Activated T-cell treated with anti-CD3 and anti-CD28 coated beads, Interleukin-2, amount 50 U/mL, for 4 hours (primary cell): ENCODE data around the gene PLCB1. TPM values are rescaled to one million over a fixed set of nuclear protein-coding genes. Genes with fewer than 3 reads are reported as not detected.

Experiments used
- ATAC-seq, 2 donors: fragments of 200-7000 bp; cut with Tn5 transposase; one replicate each; pipeline ENCODE4 v1.10.0; 2021
- DNase-seq: peaks from one replicate; pipeline ENCODE4 v3.0.0-alpha.2; 2020
- H3K27me3 Mint-ChIP-seq: one replicate; pipeline ENCODE4 v1.8.0; 2021; ENCODE audit warnings: low read depth, mixed read lengths
- H3K36me3 Mint-ChIP-seq: one replicate; pipeline ENCODE4 v1.8.0; 2022; ENCODE audit warnings: mixed read lengths; ENCODE audit not compliant: insufficient read depth
- H3K4me1 Mint-ChIP-seq: one replicate; pipeline ENCODE4 v1.8.0; 2021; ENCODE audit warnings: low read depth, mixed read lengths
- H3K4me3 Mint-ChIP-seq: one replicate; pipeline ENCODE4 v1.8.0; 2021; ENCODE audit warnings: mild to moderate bottlenecking, moderate library complexity, mixed read lengths
- H3K9me3 Mint-ChIP-seq: one replicate; pipeline ENCODE4 v1.8.0; 2021; ENCODE audit warnings: mixed read lengths
- total RNA-seq, 3 donors: library from RNA; stranded (reverse); gene quantifications; one replicate each; pipeline ENCODE4 v1.2.1, GENCODE V29; 2021

Gene PLCB1
- total RNA-seq, 3 donors from 2014 or later, result 0.91 to 6.0 (median 2.8) TPM

- Mint-ChIP-seq H3K4me3 (no peak overlapping the region), H3K9me3 (no peaks in the 10 kb centered on the region), H3K36me3 (peaks cover 2% of the 10 kb centered on the region), H3K27me3 (no peaks in the 10 kb centered on the region), H3K4me1 (no peaks in the 10 kb centered on the region)
- DNase-seq (no peak), ATAC-seq (no peak)
Observed at GRCh38 chr20:8646716-8647115, 514.6 kb downstream of the PLCB1 start.

- H3K27me3 Mint-ChIP-seq, result no peaks in the 10 kb centered on the region
- no peaks in the 10 kb centered on the region for H3K4me1 Mint-ChIP-seq
- ATAC-seq (no peak), DNase-seq (no peak)
- H3K4me3 Mint-ChIP-seq, result no peak overlapping the region
- H3K36me3 Mint-ChIP-seq, result peaks cover 2% of the 10 kb centered on the region
- H3K9me3 Mint-ChIP-seq, result no peaks in the 10 kb centered on the region
Observed at GRCh38 chr20:8647961-8648441, 515.9 kb downstream of the PLCB1 start.

DNA sequence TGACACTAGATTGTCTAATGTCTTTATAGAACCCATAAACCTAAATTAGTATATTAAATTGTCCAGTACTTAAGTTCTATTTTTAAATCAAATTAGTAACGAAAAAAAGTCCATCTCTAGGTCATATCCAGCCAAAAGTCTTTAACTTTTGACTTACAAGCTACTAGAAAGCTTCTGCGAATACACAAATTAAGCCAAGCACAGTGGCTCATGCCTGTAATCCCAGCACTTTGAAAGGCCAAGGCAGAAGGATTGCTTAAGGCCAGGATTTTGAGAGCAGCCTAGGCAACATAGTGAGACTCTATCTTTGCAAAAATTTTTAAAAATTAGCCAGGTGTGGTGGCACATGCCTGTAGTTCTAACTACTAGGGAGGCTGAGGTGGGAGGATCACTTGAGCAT lies 516.4 kb downstream of the PLCB1 start:
- ATAC-seq, result no peak

DNA sequence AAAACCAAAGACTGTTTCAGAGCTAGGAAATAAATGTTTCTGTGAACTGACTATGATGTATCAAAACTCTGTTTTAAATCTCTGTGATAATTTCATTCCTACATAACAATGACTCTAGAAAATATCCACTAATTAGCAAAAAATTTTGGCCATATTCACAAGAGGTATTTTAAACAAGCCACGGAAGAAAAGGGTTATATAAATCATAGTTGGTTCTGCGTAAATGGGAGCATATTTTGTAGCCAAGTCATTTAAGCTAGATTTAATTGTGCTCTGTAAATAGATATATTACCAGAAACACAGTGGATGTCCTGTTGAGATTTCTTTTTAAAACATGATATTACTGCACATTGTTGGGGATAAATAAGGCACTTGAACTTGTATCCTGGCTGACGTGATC lies 520.3 kb downstream of the PLCB1 start:
- no peaks in the 10 kb centered on the region for H3K9me3 Mint-ChIP-seq
- peaks cover 2% of the 10 kb centered on the region for H3K36me3 Mint-ChIP-seq
- H3K4me3 Mint-ChIP-seq, result no peak overlapping the region
- ATAC-seq (no peak), DNase-seq (no peak)
- no peaks in the 10 kb centered on the region for H3K4me1 Mint-ChIP-seq
- no peaks in the 10 kb centered on the region for H3K27me3 Mint-ChIP-seq

More for the DNA sequence above, 516.4 kb downstream of the PLCB1 start:
- H3K4me3 Mint-ChIP-seq, result no peak overlapping the region
- peaks cover 2% of the 10 kb centered on the region for H3K36me3 Mint-ChIP-seq
- H3K9me3 Mint-ChIP-seq, result no peaks in the 10 kb centered on the region
- no peaks in the 10 kb centered on the region for H3K4me1 Mint-ChIP-seq
- no peaks in the 10 kb centered on the region for H3K27me3 Mint-ChIP-seq
- no peak for DNase-seq

- H3K4me3 Mint-ChIP-seq, result no peak overlapping the region
- ATAC-seq (no peak), DNase-seq (no peak)
- no peaks in the 10 kb centered on the region for H3K9me3 Mint-ChIP-seq
- no peaks in the 10 kb centered on the region for H3K36me3 Mint-ChIP-seq
- H3K4me1 Mint-ChIP-seq, result no peaks in the 10 kb centered on the region
- no peaks in the 10 kb centered on the region for H3K27me3 Mint-ChIP-seq
Observed at GRCh38 chr20:8654486-8654885, 522.4 kb downstream of the PLCB1 start.

DNA sequence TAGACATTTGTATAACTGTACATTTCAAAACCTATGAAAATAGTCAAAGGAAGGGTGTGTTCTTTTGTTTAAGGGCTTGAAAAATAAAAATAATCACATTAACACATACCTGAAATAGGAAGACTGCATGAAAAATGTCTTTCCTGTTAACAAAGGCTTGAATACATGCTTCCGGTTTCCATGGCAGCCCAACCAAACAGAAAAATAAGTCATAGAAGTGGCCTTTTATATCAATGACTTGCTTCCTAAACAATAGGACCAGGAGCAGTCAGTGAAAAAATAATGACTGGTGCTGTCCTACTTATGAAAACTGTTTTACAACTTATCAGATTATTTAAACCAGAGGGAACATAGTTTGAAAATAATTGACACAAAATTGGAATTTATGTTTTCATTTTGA lies 524.3 kb downstream of the PLCB1 start:
- ATAC-seq (no peak), DNase-seq (no peak)
- Mint-ChIP-seq H3K36me3 (no peaks in the 10 kb centered on the region), H3K4me3 (no peak overlapping the region), H3K27me3 (no peaks in the 10 kb centered on the region), H3K9me3 (no peaks in the 10 kb centered on the region), H3K4me1 (no peaks in the 10 kb centered on the region)

DNA sequence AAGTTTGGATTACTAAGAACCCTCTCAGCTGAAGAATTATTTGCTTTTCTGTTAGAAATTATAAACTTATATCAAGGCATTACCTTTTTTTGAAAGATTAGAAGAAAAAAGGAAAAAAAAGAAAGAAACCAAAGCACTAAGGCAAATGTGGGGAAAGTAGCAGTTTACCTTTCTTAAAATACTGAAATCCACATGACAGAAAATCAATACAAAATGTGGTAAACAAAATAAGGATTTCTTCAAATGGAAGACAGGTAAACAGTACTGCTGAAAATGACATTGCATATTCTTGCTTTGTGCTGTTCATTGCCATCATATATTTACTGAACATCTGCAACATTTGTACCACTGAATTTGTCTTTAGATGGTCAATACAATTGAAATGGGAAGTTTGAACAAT lies 525.6 kb downstream of the PLCB1 start:
- DNase-seq, result no peak

DNA sequence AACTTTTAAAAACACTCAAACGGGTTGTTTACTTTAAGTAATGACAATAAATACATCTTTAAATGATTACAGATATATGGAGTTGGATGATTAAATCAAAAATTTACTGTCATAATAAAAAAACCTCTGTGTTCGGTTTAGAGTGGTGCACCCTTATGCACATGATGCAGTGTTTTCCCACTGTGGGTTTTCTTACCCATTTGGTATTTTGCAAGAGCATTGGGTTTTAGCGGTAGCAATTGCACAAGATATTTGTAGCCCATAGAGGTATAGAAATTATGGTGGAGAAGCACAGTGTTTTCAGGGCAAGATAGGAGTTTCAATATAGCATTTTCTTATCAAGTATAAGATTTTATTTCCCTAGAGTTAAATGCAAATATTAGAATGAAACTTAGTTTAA lies 526.0 kb downstream of the PLCB1 start:
- Mint-ChIP-seq H3K27me3 (no peaks in the 10 kb centered on the region), H3K4me3 (no peak overlapping the region), H3K4me1 (no peaks in the 10 kb centered on the region), H3K9me3 (no peaks in the 10 kb centered on the region), H3K36me3 (no peaks in the 10 kb centered on the region)
- no peak for DNase-seq
- no peak for ATAC-seq

More for the DNA sequence above, 525.6 kb downstream of the PLCB1 start:
- Mint-ChIP-seq H3K4me1 (no peaks in the 10 kb centered on the region), H3K9me3 (no peaks in the 10 kb centered on the region), H3K4me3 (no peak overlapping the region), H3K36me3 (no peaks in the 10 kb centered on the region), H3K27me3 (no peaks in the 10 kb centered on the region)
- no peak for ATAC-seq

GRCh38 chr20:8661229-8661952 lies 529.3 kb downstream of the PLCB1 start:
- Mint-ChIP-seq H3K9me3 (no peaks in the 10 kb centered on the region), H3K36me3 (no peaks in the 10 kb centered on the region), H3K4me3 (no peak overlapping the region), H3K4me1 (no peaks in the 10 kb centered on the region), H3K27me3 (no peaks in the 10 kb centered on the region)
- DNase-seq (no peak), ATAC-seq (no peak)

DNA sequence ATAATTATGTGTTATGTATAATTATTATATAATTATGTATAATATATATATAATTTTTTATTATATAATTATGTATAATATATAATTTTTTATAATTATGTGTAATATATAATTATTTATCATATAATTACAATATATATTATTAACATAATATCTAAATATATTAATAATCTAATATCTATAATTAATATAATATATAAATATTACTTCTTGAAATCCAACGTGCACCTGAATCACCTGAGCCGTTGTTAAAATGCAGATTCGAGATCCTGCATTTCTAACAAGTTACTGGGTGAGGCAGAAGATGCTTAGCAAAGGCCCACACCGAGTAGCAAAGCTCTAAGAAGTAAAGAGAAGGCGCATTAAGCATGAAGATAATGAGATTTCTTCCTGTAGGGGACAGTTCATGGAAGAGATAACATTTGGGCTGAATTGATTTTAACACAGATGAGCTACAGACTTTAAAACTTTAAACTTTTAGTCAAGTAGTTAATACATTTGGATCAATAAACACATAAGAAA lies 530.4 kb downstream of the PLCB1 start:
- no peak overlapping the region for H3K4me3 Mint-ChIP-seq
- no peak for ATAC-seq

DNA sequence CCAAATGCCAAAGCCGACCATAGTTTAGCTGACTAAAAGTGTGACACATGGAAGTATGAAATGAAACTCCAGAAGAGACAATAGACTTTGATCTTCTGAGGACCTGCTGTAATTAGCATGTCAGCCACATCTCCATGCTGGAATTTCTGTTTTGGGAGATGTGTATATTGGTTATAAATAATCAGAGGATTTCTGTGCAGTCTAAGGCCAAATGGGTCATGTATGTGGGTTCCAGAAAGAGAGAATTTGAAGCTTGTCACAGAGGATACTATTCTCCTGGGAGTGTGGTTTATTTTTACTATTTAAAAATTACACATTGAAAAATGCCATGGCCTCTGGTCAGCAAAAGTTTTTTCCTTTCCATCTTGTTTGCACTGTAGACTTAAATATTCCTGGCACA lies 531.4 kb downstream of the PLCB1 start:
- Mint-ChIP-seq H3K4me1 (no peaks in the 10 kb centered on the region), H3K36me3 (no peaks in the 10 kb centered on the region), H3K4me3 (no peak overlapping the region), H3K9me3 (no peaks in the 10 kb centered on the region), H3K27me3 (no peaks in the 10 kb centered on the region)
- ATAC-seq (no peak), DNase-seq (no peak)

More for the DNA sequence above, 530.4 kb downstream of the PLCB1 start:
- no peaks in the 10 kb centered on the region for H3K27me3 Mint-ChIP-seq
- no peaks in the 10 kb centered on the region for H3K4me1 Mint-ChIP-seq
- H3K9me3 Mint-ChIP-seq, result no peaks in the 10 kb centered on the region
- no peak for DNase-seq
- H3K36me3 Mint-ChIP-seq, result no peaks in the 10 kb centered on the region

DNA sequence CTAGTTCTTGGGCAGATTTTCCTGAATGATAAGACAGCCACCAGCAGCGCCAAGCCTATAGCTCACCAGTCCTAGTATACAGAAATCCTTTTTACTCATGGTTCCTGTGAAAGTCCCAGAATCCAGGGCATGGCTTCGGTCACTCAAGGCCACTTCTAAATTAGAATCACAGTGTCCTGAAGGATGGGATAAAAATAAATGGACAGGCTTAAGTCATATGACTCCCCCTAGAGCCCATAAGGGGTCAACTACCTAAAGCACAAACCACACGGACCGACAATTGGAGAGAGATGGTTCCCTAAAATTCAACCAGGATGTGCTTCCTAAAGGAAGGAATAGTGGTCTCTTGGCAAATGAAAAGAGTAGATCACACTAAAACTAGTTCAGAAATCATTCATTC lies 532.7 kb downstream of the PLCB1 start:
- no peak for ATAC-seq
- Mint-ChIP-seq H3K27me3 (no peaks in the 10 kb centered on the region), H3K36me3 (no peaks in the 10 kb centered on the region), H3K4me3 (no peak overlapping the region), H3K9me3 (no peaks in the 10 kb centered on the region), H3K4me1 (peaks cover 3% of the 10 kb centered on the region)
- DNase-seq, result no peak

DNA sequence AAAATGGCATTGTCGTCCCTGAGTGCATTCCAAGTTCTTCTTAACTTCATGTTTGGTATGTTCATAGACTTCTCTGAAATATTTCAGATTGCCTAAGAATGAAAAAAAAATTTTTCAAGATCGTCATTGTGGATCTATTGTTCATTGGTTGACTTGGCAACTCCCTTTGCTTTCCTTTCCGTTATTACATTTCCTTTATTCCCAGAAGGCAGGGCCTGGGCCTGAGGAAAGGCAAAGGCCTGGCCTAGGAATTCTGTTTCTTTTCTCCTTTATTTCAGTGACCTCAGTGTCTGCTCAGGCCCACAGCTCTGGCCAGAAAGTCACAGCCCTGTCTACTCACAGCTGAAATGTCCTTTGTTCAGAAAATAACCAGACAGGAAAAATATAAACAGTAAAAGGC lies 535.2 kb downstream of the PLCB1 start:
- Mint-ChIP-seq H3K9me3 (no peaks in the 10 kb centered on the region), H3K4me1 (peaks cover 7% of the 10 kb centered on the region), H3K4me3 (no peak overlapping the region), H3K36me3 (no peaks in the 10 kb centered on the region), H3K27me3 (no peaks in the 10 kb centered on the region)
- ATAC-seq, result no peak
- no peak for DNase-seq

DNA sequence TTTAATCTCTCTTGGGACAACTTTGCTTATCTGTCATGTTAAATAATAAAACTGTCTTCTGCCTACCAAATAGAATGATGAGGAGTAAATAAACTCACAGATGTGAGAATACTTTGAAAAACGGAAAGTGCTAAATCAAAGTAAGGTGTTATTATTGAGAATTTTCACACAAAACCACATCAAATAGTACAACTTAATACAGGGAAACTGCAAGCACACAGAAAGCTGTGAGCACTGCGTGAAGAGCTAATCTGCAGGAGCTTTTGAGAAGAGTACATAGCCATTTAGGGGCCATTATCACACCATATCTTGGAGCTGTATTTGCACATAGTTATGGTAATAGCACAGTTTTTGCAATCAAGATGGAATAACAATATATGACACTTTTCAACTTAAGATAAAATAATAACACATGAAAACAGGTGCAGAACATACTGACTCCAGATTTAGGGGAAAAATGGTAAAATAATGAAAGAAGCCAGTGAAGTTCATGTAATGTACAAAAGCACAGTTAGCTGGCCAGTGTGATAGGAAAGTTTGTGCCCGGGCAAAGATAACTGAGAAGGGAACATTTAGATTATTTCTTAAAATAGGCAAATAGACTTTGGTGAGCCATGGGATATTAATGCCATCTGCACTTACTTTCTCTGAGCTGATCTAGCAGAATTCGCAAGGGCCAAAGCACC lies 538.3 kb downstream of the PLCB1 start:
- Mint-ChIP-seq H3K4me1 (peaks cover 7% of the 10 kb centered on the region), H3K4me3 (no peak overlapping the region), H3K9me3 (no peaks in the 10 kb centered on the region), H3K36me3 (peaks cover 2% of the 10 kb centered on the region), H3K27me3 (no peaks in the 10 kb centered on the region)
- no peak for ATAC-seq
- no peak for DNase-seq

DNA sequence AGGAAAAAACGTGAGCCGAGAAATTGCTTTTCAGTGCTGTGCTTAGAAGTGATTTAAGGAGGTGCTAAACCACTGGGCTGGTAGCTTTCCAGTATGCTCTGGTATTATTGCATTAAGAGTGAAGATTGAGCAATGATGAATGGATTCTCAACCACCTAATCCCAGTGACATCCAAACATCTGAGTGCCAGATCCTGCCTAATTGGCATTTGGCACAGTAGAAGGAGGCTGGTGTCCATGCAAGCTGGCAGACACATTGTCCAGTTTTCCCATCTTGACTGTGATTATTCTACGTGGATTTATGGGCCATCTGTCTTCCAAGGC lies 538.8 kb downstream of the PLCB1 start:
- Mint-ChIP-seq H3K4me3 (no peak overlapping the region), H3K9me3 (no peaks in the 10 kb centered on the region), H3K36me3 (peaks cover 2% of the 10 kb centered on the region), H3K4me1 (peaks cover 7% of the 10 kb centered on the region), H3K27me3 (no peaks in the 10 kb centered on the region)
- DNase-seq (no peak), ATAC-seq (no peak)
